Loucy (cell line): ENCODE results near the gene VKORC1.

ENCODE experiments used
- H2AFZ ChIP-seq: fragments of 200-600 bp; sonication (generic); 2 replicates; pipeline ENCODE4 v1.6.0; 2016; ENCODE audit warnings: antibody characterized with exemption, mild to moderate bottlenecking, low read length, moderate library complexity
- H3F3A ChIP-seq: fragments of 200-600 bp; 2 replicates; pipeline ENCODE4 v1.6.0; 2016; ENCODE audit warnings: antibody characterized with exemption, low read depth, mild to moderate bottlenecking
- H3K27me3 ChIP-seq: fragments of 200-600 bp; sonication (generic); 2 replicates; pipeline ENCODE4 v1.6.1; 2014; ENCODE audit warnings: low read length, mild to moderate bottlenecking; ENCODE audit not compliant: insufficient read depth, poor library complexity, severe bottlenecking
- H3K36me3 ChIP-seq: fragments of 200-600 bp; sonication (generic); 2 replicates; pipeline ENCODE4 v1.6.1; 2016; ENCODE audit warnings: low read length; ENCODE audit not compliant: insufficient read depth
- H3K4me1 ChIP-seq: fragments of 200-600 bp; sonication (generic); 2 replicates; pipeline ENCODE4 v1.5.1; 2014; ENCODE audit warnings: low read length, mild to moderate bottlenecking; ENCODE audit not compliant: insufficient read depth, poor library complexity, severe bottlenecking
- H3K4me2 ChIP-seq: fragments of 200-600 bp; sonication (generic); 2 replicates; pipeline ENCODE4 v1.6.0; 2014; ENCODE audit warnings: antibody characterized with exemption, low read length, low read depth, mild to moderate bottlenecking; ENCODE audit not compliant: poor library complexity, severe bottlenecking
- H3K4me3 ChIP-seq: fragments of 200-600 bp; sonication (generic); 2 replicates; pipeline ENCODE4 v1.5.1; 2014; ENCODE audit warnings: low read length, mild to moderate bottlenecking, mixed read lengths; ENCODE audit not compliant: poor library complexity, severe bottlenecking
- H3K79me2 ChIP-seq: fragments of 200-600 bp; sonication (generic); 2 replicates; pipeline ENCODE4 v1.6.1; 2014; ENCODE audit warnings: low read length; ENCODE audit not compliant: insufficient read depth
- H3K9ac ChIP-seq: fragments of 200-600 bp; sonication (generic); 2 replicates; pipeline ENCODE4 v1.6.0; 2014; ENCODE audit warnings: mild to moderate bottlenecking, low read depth, low read length, moderate library complexity; ENCODE audit not compliant: poor library complexity, severe bottlenecking
- H3K9me2 ChIP-seq: fragments of 200-600 bp; sonication (generic); replicated peaks from 2 replicates; pipeline ENCODE4 v1.6.1; 2016; ENCODE audit warnings: low read depth, low read length, mixed read lengths
- H3K9me3 ChIP-seq: fragments of 200-600 bp; sonication (generic); 2 replicates; pipeline ENCODE4 v1.6.1; 2014; ENCODE audit warnings: mild to moderate bottlenecking, antibody characterized with exemption, low read length, low read depth; ENCODE audit not compliant: insufficient read depth
- H4K20me1 ChIP-seq: fragments of 200-600 bp; sonication (generic); 2 replicates; pipeline ENCODE4 v1.6.0; 2014; ENCODE audit warnings: antibody characterized with exemption, low read length, mild to moderate bottlenecking; ENCODE audit not compliant: insufficient read depth, poor library complexity, severe bottlenecking
- EZH2phosphoT487 ChIP-seq: fragments of 200-600 bp; IDR thresholded peaks from 2 replicates; pipeline ENCODE4 v1.6.1; 2018; ENCODE audit warnings: antibody characterized with exemption, mild to moderate bottlenecking, moderate library complexity, borderline replicate concordance
- TF ChIP-seq, protein P1 (sequence below): fragments of 200-600 bp; sonication (generic); conservative IDR thresholded peaks from 2 replicates; pipeline ENCODE4 v1.5.1; 2014; ENCODE audit warnings: mild to moderate bottlenecking, antibody characterized with exemption, low read length

Gene VKORC1

GRCh38 chr16:31076319-31076718, 18.3 kb downstream of the VKORC1 start:
- no peak overlapping the region for H2AFZ ChIP-seq
- TF ChIP-seq, protein P1, sequence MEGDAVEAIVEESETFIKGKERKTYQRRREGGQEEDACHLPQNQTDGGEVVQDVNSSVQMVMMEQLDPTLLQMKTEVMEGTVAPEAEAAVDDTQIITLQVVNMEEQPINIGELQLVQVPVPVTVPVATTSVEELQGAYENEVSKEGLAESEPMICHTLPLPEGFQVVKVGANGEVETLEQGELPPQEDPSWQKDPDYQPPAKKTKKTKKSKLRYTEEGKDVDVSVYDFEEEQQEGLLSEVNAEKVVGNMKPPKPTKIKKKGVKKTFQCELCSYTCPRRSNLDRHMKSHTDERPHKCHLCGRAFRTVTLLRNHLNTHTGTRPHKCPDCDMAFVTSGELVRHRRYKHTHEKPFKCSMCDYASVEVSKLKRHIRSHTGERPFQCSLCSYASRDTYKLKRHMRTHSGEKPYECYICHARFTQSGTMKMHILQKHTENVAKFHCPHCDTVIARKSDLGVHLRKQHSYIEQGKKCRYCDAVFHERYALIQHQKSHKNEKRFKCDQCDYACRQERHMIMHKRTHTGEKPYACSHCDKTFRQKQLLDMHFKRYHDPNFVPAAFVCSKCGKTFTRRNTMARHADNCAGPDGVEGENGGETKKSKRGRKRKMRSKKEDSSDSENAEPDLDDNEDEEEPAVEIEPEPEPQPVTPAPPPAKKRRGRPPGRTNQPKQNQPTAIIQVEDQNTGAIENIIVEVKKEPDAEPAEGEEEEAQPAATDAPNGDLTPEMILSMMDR: no peak
- no peak for TF ChIP-seq EZH2phosphoT487
- H3K36me3 ChIP-seq: peaks cover 19% of the 10 kb centered on the region; the same call in 1 of the 2 replicates
- no peaks in the 10 kb centered on the region for H3K9me2 ChIP-seq
- H3K4me3 ChIP-seq: peak overlapping the region; percentile 96
- H3F3A ChIP-seq: peaks cover 3% of the 10 kb centered on the region
- no peak overlapping the region for H3K4me2 ChIP-seq
- H3K9me3 ChIP-seq: no peaks in the 10 kb centered on the region
- peaks cover 18% of the 10 kb centered on the region for H3K4me1 ChIP-seq
- no peak overlapping the region for H3K9ac ChIP-seq
- H4K20me1 ChIP-seq: peaks cover 46% of the 10 kb centered on the region
- peaks cover 71% of the 10 kb centered on the region for H3K79me2 ChIP-seq
- H3K27me3 ChIP-seq: no peaks in the 10 kb centered on the region

- H3K4me2 ChIP-seq: peak overlapping the region; percentile 77
- H3K27me3 ChIP-seq: no peaks in the 10 kb centered on the region
- H3K79me2 ChIP-seq: peaks cover 69% of the 10 kb centered on the region
- no peaks in the 10 kb centered on the region for H3K9me3 ChIP-seq
- H3F3A ChIP-seq: peaks cover 3% of the 10 kb centered on the region
- peaks cover 16% of the 10 kb centered on the region; the same call in 1 of the 2 replicates for H3K36me3 ChIP-seq
- H4K20me1 ChIP-seq: peaks cover 42% of the 10 kb centered on the region
- peak overlapping the region; percentile 80 for H3K9ac ChIP-seq
- H3K9me2 ChIP-seq: no peaks in the 10 kb centered on the region
- H3K4me3 ChIP-seq: peak overlapping the region; percentile 96
- peak overlapping the region; percentile 8; the same call in 1 of the 2 replicates for H2AFZ ChIP-seq
- TF ChIP-seq, protein P1: 0 out of 2 replicates have a peak, but pooled peaks have one; percentile 18
- no peak for TF ChIP-seq EZH2phosphoT487
- H3K4me1 ChIP-seq: peaks cover 21% of the 10 kb centered on the region
Measured at GRCh38 chr16:31074814-31075183, 19.8 kb downstream of the VKORC1 start.

DNA sequence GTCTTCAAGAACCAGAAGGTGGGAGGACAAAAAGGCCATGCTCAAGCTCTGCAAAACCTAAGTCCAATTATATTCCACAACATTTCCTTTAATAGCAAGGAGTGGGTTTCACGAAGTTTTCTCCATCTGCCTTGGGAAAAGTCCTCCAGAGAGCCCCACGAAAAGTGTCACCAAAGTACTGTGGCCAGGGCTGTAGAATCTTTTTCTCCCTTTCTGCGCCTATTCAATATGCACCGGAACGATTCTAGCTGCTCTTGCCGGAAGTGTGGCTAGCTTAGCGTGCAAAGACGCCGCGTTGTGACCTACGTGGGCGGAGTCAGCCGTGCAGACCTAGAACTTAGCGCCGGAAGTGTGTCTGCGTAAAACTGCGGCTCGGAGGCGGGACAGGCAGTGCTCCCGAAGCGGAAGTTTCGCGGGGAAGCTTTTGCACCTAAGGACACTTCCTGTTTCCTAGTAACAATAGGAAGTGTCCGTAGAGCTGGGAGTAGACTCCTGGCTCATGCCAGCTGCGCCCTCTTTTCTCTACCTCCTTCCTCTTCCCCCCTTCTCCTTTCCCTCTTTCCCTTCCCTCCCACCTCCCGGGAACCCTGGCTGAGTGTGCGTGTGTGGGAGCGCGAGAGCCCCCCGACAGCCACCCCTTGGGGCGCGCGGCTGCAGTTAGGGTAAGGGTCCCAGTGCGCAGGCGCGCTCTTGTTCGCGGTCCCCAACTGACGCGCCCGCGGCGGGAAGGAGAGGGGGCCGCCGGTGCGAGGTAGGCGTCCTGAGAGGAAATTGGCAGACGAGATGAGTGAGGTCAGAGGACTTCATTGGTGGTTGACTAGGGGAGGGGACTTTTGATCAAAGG, 20.4 kb downstream of the VKORC1 start, which contains the start of the genes ZNF646 and ZNF668:
ZNF646 (plus strand) TSS at position 453 of the 844 bp plus-strand sequence. CDS start 1,903 bp downstream, outside the sequence.
ZNF668 (minus strand) TSS at position 271 of the 844 bp plus-strand sequence. CDS start 9,781 bp downstream, outside the sequence.
- no peaks in the 10 kb centered on the region for H3K9me3 ChIP-seq
- H3K36me3 ChIP-seq: peaks cover 15% of the 10 kb centered on the region; the same call in 1 of the 2 replicates
- peaks cover 36% of the 10 kb centered on the region for H4K20me1 ChIP-seq
- peaks cover 70% of the 10 kb centered on the region for H3K79me2 ChIP-seq
- peaks cover 22% of the 10 kb centered on the region for H3K4me1 ChIP-seq
- TF ChIP-seq EZH2phosphoT487: no peak
- TF ChIP-seq, protein P1: no peak
- peak within 1 kb of the TSS; percentile 97 for H3K4me2 ChIP-seq
- H3K9ac ChIP-seq: peak within 1 kb of the TSS; percentile 94
- peak within 1 kb of the TSS; percentile 96 for H3K4me3 ChIP-seq
- H2AFZ ChIP-seq: peak within 1 kb of the TSS; percentile 85
- no peaks in the 10 kb centered on the region for H3K9me2 ChIP-seq
- H3F3A ChIP-seq: peaks cover 3% of the 10 kb centered on the region
- no peaks in the 10 kb centered on the region for H3K27me3 ChIP-seq
